ENCODE data around the gene EDAR.

EDAR gene

DNA sequence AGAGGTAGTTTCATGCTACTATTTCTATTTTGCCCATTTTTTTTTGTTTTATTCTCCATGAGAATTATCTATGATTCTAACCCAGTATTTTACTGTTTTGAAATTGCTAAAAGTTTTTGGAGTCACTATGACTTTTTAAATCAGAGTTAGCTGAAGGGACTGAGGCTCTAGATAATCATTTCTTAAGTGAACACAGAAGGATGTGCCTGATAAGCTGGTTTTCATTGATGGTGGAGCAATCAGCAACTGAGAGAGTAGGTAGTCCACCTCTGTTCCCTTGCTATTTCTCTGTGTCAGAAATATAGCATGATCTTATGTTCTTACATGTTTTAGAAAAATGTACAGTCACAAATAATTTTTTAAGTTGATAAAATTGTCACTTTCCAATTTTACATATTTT is 143.1 kb downstream of the EDAR start:
- no peak for DNase-seq
